Caki2 (cell line): ENCODE results near the gene MEP1A. TPM values are rescaled to one million over a fixed set of nuclear protein-coding genes. Genes with fewer than 3 reads are reported as not detected.

Experiments used
- DNase-seq: peaks from one replicate; pipeline ENCODE4 v3.0.0-alpha.2; 2015; ENCODE audit warnings: low read depth
- in situ Hi-C: cut with HindIII; loops from 2 replicates; pipeline ENCODE4 v1.10.0; 2016; ENCODE audit warnings: low sequenced_read_pairs, low pct_unique_long_range_greater_than_20kb, mixed read lengths
- total RNA-seq: library from RNA; depleted of rRNA; stranded (reverse); fragments of >200 nt; shearing (Covaris generic); gene quantifications from 2 replicates; pipeline ENCODE4 v1.2.3, GENCODE V29; 2014; ENCODE audit warnings: low replicate concordance; rRNA removed

Gene MEP1A
- total RNA-seq, 1 experiment from 2014 or later, result not detected

- in situ Hi-C loops, result no loop called here
Measured at GRCh38 chr6:46865221-46865620, 72.0 kb downstream of the MEP1A start.

GRCh38 chr6:46867411-46867810 lies 74.2 kb downstream of the MEP1A start:
- DNase-seq, result no peak
- in situ Hi-C loops, result no loop called here

More at GRCh38 chr6:46865221-46865620, 72.0 kb downstream of the MEP1A start:
- no peak for DNase-seq

- DNase-seq, result peak; percentile 8
Measured at GRCh38 chr6:46876126-46876525, 82.9 kb downstream of the MEP1A start.

GRCh38 chr6:46879003-46879402 lies 85.8 kb downstream of the MEP1A start:
- DNase-seq, result no peak
- in situ Hi-C loops, result no loop called here

More at GRCh38 chr6:46876126-46876525, 82.9 kb downstream of the MEP1A start:
- in situ Hi-C loops, result no loop called here

- in situ Hi-C loops, result no loop called here
- DNase-seq, result no peak
Measured at GRCh38 chr6:46882645-46883044, 89.5 kb downstream of the MEP1A start.

GRCh38 chr6:46888031-46888430 lies 94.8 kb downstream of the MEP1A start:
- DNase-seq, result no peak
- in situ Hi-C loops, result no loop called here

GRCh38 chr6:46888578-46888977 lies 95.4 kb downstream of the MEP1A start:
- in situ Hi-C loops, result no loop called here
- DNase-seq, result no peak

Other genes with a start within 250 kb of the MEP1A start
- 0.95 and 8.9 TPM in 2 replicates for gene CYP39A1, start 140.6 kb upstream of the MEP1A start, total RNA-seq
- gene SLC25A27, start 140.4 kb upstream of the MEP1A start, total RNA-seq, result 4.6 and 7.6 TPM in 2 replicates
- not detected in 2 replicates for gene TDRD6, start 105.5 kb upstream of the MEP1A start, total RNA-seq
- 0.44 TPM in 1 of 2 replicates, not detected in the other for gene PLA2G7, start 58.0 kb upstream of the MEP1A start, total RNA-seq
- gene ANKRD66, start 46.5 kb upstream of the MEP1A start, total RNA-seq, result not detected in 2 replicates
- not detected in 2 replicates for gene ADGRF5, start 128.5 kb downstream of the MEP1A start, total RNA-seq
- gene ADGRF1, start 248.9 kb downstream of the MEP1A start, total RNA-seq, result 52.7 and 53.6 TPM in 2 replicates